NCI-H2171 (cell line): Measurements from ENCODE around the gene TBC1D9B.

Experiments
- DNase-seq: peaks from one replicate; lab custom pipeline; 2025; lab: John Stamatoyannopoulos, UW

Gene TBC1D9B

DNA sequence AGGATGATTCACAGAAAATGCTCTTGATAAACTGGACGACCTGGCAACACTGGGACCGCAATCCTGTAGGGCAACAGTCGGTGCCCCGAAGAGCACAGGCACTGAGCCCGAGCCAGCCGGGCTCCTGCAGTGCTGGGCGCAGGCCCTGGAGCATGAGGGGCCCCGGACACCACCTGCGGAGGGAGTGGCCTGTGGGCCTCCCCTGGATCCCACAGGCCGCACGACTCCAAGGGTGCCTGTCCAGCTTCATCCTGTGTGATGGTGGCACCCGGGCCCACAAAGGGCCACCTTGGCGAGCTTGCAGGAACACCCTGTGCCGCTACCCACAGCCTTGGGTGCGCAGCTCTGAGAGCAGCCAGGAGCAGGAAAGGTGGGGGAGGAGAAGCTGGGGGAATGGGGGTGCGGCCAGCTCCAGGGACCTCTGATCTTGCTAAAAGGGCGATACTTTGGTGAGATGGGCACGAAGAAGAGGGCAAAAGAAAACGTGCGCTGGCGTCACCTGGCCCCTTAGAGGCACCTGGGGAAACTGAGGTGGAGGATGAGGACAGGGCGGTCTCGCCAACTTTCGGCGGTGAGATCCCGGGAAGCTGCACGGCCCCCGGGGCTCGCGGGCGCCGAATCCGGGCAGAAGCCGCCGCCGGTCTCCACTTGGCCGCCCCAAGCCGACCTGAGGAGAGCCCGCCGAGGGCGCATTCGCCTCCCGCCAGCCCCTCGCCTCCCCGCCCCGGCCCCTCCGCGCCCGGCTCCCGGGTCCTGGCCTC is 722 bp downstream of the TBC1D9B start:
- DNase-seq: no peak

DNA sequence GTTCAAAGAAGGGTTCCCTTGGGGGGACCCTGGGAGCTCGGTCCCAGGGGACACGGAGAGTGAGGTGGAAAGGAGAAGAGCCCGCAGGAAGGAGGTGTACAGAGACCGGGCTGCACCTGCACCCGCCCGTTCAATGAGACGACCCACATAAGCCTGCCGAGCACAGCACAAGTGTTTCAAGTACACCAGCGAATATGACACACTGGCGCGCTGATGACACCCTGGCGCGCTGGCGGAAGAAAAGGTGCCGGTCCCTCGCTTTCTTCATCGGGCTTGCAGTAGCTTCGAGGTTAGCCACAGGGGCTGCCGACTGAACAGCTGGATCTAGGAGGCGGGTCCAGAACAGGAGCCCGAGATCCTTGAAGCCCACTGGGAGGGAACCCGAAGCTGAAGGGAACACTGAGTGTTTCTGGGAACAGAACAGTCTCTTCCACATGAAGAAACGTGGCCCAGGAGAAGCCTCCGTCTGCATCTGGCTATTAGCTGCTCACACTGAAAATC is 1.4 kb downstream of the TBC1D9B start:
- DNase-seq: no peak

DNA sequence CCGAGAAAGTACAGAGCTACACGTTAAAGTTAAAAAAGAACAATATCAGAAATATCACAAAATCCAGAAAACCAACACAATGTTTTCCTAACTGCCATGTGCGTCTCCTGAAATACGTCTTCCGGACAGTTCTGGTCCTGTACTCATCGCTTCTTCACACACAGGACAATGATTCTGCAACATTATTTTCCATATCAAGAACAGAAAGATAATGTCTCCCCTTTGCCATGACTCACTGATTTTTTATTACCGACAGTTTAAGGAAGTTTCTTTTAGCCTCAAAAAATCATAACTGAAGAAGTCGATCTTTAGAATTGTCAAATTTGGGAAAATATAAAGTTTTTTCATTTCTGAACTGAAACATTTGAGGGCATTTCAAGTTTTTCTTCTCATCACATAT is 2.5 kb downstream of the TBC1D9B start:
- no peak for DNase-seq

DNA sequence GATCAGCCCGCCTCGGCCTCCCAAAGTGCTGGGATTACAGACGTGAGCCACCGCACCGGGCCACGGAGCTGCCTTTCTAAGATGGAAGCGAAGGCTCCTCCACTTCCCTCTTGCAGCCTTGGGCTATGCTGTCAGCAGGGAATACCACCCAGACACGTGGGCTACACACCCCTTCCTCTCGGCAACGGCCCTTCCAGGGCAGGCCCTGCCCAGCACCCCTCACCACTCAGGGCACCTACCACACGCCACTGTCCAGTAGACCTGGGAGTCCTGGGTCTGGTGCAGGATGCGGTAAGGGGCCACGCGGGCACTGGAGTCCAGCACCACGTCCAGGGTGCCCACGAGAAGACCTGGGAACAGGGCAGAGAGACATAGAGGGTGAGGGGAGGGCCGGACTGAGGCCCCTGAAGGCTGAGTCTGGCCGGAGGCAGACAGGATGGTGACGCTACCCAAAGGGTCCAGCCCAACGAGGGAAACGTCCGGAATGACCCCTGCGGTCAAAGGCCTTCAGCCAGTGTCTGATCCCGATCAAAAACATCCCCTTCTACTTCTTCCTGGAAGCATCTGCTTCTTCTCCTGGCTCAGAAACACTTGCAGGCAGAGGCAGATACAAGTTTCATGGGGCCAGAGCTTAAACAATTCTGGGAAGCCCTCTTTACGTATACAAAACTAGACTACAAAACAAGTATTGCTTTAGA is 3.1 kb downstream of the TBC1D9B start:
- no peak for DNase-seq

DNA sequence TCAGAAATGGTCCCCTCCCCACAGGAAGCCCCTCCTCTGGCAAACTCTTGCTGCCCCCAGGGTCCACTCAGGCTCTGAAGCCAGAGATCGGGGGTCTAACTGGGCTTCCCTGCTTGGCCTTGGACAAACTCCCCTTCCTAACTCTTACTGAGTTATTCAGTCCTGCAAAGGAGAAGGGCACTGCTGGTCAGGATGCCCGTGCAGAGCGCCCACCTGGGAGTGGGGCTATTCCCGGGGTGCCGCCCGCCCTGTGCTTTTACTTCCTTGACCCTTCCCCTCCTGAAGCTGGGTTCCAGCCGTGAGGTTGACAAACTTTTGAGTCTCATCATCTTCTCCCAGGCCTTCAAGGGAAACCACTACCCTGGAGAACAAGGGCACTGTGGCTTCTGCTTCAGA is 4.9 kb downstream of the TBC1D9B start:
- DNase-seq: no peak

DNA sequence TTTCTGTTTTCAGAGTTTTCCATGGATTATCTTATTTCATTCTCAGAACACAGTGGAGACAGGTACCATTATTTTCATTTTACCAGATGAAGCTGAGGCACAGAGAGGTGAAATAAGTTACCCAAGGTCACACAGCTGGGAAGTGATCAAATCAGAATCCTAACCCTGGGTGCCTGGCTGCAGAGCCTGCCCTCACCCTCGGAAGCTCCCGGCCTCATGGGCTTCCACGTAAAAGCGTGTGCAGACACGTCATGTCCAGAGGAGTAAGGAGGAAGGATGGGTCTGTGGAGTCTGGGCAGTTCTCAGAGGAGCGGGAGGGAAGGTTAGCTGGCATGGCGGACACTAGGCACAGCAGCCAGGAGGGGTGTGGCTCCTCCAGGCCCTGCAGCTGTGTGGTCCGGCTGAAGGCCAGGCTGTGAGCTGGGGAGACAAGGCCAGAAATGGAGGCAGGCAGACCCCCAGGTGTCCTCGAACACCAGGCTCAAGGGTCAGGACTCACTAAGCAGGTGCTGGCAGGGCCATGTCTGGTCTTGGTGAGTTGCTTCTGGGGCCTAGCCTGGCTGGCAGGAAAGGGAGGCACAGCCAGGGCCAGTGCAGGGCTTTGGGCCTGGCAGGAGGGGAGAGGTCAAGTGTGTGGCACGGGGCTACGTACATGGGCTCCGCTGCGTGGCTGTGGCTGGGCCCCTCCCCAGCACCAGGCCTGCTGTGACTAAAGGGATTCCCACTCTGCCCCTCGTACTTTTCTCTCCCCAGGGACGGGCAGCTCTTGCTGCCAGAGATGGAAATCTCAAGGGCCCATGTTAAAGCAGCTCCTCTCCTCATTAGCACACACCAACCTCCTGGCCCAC is 5.6 kb downstream of the TBC1D9B start:
- no peak for DNase-seq

DNA sequence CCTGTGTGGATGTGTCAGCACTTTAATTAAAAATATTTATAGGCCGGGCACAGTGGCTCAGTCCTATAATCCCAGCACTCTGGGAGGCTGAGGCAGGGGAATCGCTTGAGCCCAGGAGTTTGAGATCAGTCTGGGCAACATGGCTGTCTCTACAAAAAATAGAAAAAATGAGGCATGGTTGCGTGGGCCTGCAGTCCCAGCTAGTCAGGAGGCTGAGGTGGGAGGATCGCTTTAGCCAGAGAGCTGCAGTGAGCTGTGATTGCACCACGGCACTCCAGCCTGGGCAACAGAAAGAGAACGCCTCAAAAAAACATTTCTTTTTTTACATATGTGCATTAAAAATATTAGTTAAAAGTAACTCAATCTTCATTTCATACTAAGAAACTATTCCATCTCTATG is 6.2 kb downstream of the TBC1D9B start:
- no peak for DNase-seq

DNA sequence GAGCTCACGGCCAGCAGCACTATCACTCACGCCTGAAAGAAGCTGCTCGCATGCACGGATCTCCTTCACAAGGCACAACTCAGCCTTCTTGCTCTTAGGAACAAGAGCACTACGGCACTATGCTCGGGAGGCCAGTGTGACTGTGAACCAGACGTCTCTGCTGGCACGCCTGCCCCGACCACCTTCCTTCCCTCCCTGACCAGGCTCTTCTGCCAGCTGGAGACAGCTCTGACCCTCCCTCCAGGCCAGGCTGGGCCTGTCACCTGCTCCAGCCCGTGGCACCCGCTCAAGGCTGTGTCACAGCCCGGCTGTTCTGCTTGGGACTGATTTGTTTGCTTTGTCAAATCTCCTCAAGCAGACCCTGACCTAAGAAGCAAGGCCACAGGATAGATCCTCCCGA is 7.0 kb downstream of the TBC1D9B start:
- DNase-seq: no peak

DNA sequence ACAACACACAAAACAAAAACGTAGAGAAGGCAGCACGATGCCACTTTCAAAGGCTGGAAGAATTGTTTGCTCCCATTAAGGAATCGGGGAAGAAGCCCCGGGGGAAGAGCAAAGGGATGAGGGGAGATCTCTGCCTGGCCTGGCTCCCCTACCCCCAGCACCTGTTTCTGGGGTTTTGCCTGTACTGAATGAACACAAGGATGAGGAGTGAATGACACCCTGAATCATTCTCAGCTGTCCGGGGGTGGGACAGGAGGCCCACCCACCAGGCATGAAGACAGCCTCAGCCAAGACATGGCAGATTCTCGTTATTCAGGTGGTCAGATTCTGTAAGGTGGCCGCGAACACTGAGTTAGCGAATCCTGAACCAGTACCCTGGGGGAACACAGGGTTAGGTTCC is 7.5 kb downstream of the TBC1D9B start:
- no peak for DNase-seq

DNA sequence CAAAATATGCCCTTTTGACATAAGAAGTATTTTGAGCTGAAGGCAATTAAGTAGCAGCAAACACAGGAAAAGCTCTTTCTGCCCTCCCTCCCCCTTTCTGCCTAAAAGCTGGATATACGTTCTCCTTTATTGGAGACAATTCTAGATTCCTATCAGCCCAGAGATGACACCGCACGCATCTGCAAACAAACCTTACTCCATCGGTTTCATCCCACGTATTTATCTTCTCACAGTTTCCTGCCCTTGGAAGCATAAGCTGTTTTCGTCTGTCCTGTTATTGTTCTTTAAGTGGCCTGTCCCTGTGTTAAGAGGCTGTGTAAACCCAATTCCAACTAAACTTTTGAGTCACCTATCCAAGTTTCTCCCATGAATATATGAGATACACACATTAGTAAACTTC is 11.8 kb downstream of the TBC1D9B start:
- DNase-seq: no peak

DNA sequence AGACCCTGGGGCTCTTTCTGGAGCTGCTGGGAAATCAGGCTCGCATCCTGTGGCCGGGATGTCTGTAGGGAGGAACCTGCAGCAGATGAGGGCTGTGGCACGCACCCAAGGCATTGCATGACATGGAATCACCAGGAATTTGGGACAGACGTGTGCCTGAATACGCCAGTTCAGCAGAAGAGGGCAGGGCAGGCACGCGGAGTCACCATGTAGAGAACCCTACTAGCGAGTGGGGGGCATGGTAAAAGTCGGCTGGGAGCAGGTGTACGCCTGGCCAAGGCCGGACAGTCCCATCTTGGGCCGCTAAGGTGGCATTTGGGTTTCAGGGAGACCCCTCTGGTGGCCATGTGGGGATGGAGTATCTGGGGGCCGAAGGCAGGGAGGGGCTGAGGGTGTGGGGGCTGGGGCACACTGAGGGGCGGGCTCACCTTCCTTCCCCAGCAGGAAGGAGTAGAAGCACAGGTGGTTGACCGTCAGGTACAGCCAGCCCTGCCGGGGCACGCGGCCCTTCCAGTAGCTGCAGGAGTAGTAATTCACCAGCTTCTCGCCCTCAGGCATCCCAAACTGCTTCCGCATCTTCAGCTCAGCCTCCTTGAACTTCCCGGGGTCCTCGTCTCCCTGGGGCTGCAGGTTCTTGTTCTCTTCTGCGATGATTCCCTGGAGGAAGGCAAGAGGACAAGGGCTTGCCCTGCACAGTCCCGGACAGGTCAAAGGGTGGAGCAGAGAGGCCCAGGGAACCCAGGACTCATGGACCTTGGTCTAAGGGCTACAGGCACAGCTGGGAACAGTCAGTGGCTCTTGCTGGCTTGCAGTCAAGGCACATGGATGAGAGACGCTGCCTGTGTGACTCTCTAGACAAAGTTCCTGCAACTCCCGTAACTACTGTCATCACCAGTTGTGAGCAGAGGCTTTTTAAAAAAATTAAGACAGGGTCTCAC is 13.5 kb downstream of the TBC1D9B start:
- no peak for DNase-seq

DNA sequence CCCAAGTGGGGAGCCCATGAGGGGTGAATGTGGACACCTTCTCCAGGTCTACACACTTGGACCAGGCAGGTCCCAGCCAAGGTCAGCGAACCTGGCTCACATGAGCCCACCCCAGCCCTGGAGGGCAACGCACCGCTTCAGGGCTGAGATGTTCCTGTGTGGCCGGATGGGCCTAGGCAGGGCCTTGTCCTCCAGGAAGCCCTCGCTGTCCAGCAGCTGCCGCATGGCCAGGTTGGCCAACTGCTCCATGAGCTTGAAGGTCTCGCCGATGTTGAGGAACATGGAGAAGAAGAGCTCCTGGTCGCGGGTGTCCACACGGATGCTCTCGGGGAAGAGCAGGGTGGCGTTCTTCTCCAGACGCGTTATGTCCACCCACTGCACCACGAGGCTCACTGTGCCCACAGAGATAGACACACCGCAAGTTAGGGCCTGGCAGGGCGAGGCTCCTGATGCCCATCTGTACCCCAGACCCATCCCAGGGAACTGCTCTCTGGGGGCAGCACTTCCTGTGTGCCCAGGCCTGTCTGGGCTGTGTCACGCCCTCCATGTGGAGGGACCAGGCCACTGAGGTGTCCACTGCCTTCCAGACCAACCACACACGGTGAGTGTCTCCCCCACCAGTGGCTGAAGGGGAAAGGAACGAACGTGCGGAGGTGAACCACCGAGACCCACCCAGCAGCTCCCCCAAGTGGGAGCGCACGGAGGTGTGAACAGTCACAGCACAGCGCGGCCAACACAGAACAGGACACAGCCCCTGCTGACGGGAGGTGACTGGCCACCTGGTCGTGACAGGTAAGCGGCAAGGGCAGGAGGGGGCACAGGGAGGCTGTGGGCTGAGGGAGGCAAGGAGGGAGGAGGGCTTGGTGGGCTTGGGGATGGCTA is 14.4 kb downstream of the TBC1D9B start:
- no peak for DNase-seq

DNA sequence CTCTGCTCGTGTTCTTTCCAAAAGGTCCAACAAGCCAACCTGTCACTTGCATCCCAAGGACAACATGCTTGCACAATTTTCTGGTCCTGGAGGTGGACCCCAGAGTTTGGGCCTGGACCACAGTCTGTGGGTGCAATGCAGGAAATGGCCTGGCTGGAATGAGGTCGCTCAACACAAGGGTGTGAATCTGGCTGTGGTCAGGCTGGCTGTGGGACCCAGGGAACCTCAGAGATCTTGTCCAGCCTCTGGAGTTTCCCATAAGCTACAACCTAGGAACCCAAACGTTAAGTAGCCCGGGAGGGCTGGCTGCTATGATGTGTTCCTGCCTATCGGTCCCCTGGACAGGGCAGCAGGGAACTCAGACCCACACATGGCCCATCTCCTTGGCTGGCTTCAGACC is 15.4 kb downstream of the TBC1D9B start:
- DNase-seq: no peak

DNA sequence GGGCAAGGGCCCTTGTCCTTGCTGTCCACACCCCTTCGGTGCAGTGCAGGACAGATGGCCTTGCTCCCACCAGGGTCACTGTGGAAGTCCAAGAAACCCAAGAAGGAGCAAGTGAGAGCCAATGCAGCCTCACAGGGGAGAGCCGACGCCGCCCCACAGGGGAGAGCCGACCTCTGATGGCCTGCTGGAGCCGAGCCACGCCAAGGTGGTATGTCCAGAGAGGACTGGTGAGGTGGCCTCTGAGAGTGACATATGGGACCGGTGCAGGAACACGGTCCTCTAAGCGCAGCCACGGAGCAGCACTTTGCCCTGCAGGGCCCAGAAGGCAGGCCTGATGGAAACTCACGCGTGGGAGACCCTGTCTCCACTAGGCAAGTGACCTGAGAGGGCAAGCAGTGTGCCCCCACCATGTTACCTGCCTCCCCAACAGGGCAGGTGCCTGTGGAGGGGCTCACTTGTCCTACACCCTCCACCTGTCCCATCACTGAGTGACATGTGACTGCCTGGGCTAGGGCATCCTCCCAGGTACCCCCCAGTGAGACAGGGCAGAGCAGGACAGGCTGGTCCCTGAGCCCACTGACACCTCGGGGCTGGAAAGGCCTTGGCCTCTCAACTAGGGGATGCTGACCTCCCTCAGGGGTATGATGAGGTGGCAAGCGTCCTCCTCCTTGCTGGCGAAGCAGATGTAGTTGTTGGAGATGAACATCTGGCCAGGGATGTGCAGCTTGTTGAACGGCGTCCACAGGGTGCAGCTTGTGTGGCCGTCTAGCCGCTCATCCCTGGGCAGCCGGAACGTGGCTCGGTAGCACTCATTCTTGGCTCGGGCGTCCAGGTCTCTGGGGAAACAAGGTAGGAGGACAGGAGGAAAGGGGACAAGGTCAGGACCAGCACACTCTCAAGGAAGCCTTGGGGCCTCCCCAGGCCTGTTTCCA is 16.7 kb downstream of the TBC1D9B start:
- DNase-seq: no peak

DNA sequence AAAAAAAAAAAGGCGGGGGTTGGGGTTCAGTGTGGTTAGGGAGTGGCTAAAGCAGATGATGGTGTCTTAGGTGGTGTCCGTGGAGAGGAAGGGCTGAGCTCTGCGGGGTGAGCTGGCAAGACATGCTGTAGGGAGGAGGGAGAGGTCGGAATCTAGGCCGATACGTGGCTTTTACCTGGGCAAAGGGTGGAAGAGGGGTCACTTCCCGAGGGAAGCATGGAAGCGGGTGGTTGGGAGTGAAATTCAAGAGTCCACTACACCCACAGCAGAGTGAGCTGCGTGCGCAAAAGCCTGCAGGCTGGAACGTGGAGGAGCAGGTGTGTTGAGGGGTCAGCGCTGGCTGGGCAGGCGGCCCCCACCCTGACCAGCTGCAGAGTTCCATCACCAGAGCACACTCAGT is 17.8 kb downstream of the TBC1D9B start:
- no peak for DNase-seq

DNA sequence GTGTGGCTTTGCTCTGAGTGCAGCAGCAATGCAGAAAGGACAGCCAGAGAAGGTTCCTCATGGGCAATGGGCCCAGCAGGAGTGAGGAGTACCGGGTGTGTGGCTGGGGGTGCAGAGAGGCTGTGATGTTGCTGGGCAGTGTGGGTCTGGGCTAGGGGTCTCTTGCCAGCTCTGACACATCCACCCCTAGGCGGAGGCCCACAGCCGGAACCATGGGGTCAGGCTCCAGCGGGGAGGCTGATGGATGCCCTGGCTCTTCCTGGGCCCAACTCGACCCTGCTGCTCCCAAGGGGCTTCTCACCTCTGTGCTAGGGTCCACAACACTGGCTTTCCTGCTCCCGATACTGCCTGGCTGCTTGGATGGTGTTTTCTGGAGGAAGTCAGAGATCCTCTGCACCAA is 19.9 kb downstream of the TBC1D9B start:
- DNase-seq: no peak

DNA sequence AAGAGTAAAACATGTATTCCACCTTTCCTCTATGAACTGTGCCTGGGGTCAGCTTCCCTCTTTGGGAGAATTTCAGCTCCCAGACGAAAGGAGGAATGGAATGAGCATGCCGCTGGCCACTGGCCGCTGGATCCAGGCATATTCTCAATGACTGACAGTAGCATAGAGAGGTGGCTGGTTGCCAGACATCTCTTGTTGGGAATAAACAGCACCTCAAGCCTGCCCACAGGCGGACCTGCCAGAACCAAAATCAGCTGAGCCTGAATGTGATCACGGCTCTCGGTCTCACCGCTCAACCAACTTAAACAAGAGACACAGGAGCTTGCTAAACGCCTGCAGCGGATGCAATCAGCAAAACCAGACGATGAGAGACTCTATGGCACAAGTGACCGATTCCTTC is 20.6 kb downstream of the TBC1D9B start:
- no peak for DNase-seq

DNA sequence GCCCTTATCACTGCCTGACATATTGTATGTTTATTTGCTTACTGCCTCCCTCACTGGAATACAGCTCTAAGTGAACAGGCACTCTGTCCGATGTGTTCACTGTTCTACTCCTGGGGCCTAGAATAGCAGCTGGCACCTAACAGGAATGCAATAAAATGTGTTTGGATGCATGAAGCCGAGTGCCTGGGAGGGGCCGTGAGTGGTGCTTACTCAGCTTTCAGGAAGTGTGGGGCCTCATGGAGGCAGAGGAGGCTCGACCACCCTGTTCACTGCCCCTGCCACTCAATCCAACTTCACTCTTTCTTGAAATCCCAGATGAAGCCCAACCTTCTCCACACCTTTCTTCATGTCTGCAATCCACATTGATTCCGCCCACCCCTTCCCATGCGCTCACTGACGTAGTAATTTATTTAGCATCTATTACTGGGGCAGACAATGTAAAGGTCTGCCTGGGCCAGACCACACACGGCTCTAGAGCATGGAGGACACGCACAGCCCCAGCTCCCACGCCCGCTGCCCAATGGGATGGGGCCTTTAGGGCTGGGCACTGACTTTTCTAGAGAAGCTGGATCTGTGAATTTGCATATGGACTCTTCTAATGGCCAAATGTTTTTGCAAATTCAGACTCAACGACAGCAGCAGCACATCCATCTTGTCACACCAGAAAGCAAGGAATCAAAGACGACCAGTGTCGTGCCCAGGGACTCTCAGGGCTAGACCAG is 21.3 kb downstream of the TBC1D9B start:
- no peak for DNase-seq
